ENCODE measurements around the gene RABGAP1L. TPM values are rescaled to one million over a fixed set of nuclear protein-coding genes. Genes with fewer than 3 reads are reported as not detected.

The RABGAP1L gene
- total and polyA plus RNA-seq, 2 of the 4 experiments (the other 2 are of a cell fraction), result 7.9 to 26.7 TPM

GRCh38 chr1:174584071-174584470 lies 424.8 kb downstream of the RABGAP1L start:
- ATAC-seq (ENCODE audit: low read depth) (no peak), DNase-seq (no peak)
- no peaks in the 10 kb centered on the region for H3K36me3 ChIP-seq (ENCODE audit: control insufficient read depth, insufficient read depth, low read length)
- BruUV-seq (replicated peaks), result no TSS peak
- H3K9me1 ChIP-seq (ENCODE audit: insufficient read depth, low read length), result no peaks in the 10 kb centered on the region
- no peak overlapping the region for H2BK5ac ChIP-seq (ENCODE audit: low read depth, low read length, poor library complexity, severe bottlenecking)
- POLR2A ChIA-PET (ENCODE audit: unreplicated experiment), result no interaction called here
- no peak overlapping the region for H3K18ac ChIP-seq (ENCODE audit: low read depth, low read length)
- no peak overlapping the region for H4K8ac ChIP-seq (ENCODE audit: low read depth in 2 of 2, low read length in 2 of 2)
- H3K4me1 ChIP-seq (ENCODE audit: control insufficient read depth, insufficient read depth, low read length), result no peaks in the 10 kb centered on the region
- no peak overlapping the region for H2BK120ac ChIP-seq (ENCODE audit: low read depth, low read length)
- no peak for TF ChIP-seq BHLHE40 (IDR thresholded peaks at IDR 0.05; ENCODE audit: low read depth, low read length)
- TF ChIP-seq RFX5 (IDR thresholded peaks at IDR 0.05; ENCODE audit: low read depth, low read length), result no peak
- TF ChIP-seq MAFK (IDR thresholded peaks at IDR 0.05; ENCODE audit: low read depth, low read length), result no peak
- no peak for TF ChIP-seq ELK1 (IDR thresholded peaks at IDR 0.05; ENCODE audit: borderline replicate concordance, low read depth, low read length)
- no peak for TF ChIP-seq MAZ (IDR thresholded peaks at IDR 0.05; ENCODE audit: borderline replicate concordance, low read depth, low read length)
- TF ChIP-seq CTCF (conservative IDR thresholded peaks at IDR 0.05; ENCODE audit: low read depth, low read length), result no peak
- no peak for TF ChIP-seq SMC3 (IDR thresholded peaks at IDR 0.05; ENCODE audit: low read depth, low read length)
- TF ChIP-seq USF2 (IDR thresholded peaks at IDR 0.05; ENCODE audit: low read depth, low read length), result no peak
- TF ChIP-seq NFE2L2 (IDR thresholded peaks at IDR 0.05; ENCODE audit: low read depth, low read length), result no peak
- no peak for TF ChIP-seq RAD21 (IDR thresholded peaks at IDR 0.05; ENCODE audit: low read length)
- no peak for TF ChIP-seq CHD1 (IDR thresholded peaks at IDR 0.05; ENCODE audit: low read depth, low read length)
- TF ChIP-seq RCOR1 (IDR thresholded peaks at IDR 0.05; ENCODE audit: insufficient replicate concordance, low read length), result no peak
- TF ChIP-seq CEBPB (IDR thresholded peaks at IDR 0.05; ENCODE audit: low read depth, low read length), result no peak
- TF ChIP-seq MXI1 (IDR thresholded peaks at IDR 0.05; ENCODE audit: borderline replicate concordance, low read depth, low read length), result no peak
- no peak for TF ChIP-seq FOS (IDR thresholded peaks at IDR 0.05; ENCODE audit: low read depth, low read length)
- no peak for TF ChIP-seq POLR2A (IDR thresholded peaks at IDR 0.05; ENCODE audit: low read depth, low read length)
- in situ Hi-C loops (cut with MboI; ENCODE audit: low sequenced_read_pairs) (no loop called here), dilution Hi-C loops (cut with HindIII; ENCODE audit: low sequenced_read_pairs, unreplicated experiment) (no loop called here), intact Hi-C loops (cut with micrococcal nuclease) (no loop called here)
- no peak overlapping the region for H2AK9ac ChIP-seq (replicated peaks; ENCODE audit: low read depth, low read length, poor library complexity)
- no peak overlapping the region for H2AK5ac ChIP-seq (ENCODE audit: low read depth, low read length)
- no CpG with 5 or more reads among the region's 1 CpG for WGBS, 2 experiments (ENCODE audit: extremely low coverage in 2 of 2, insufficient read length in 1 of 2)
- no peak overlapping the region for H4K91ac ChIP-seq (ENCODE audit: insufficient read depth, low read depth, low read length)
- no peaks in the 10 kb centered on the region for H3K9me3 ChIP-seq (ENCODE audit: control insufficient read depth, insufficient read depth, low read length)
- no peak overlapping the region for H3K4me2 ChIP-seq (ENCODE audit: low read depth, low read length)
- H3K4ac ChIP-seq (ENCODE audit: low read depth, low read length), result no peak overlapping the region
- no peak overlapping the region for H4K5ac ChIP-seq (ENCODE audit: low read depth, low read length)
- H3K79me1 ChIP-seq (ENCODE audit: low read depth in 1 of 2, low read length in 2 of 2), result no peaks in the 10 kb centered on the region; a peak in 1 of 4 replicates
- CTCF ChIA-PET, result no interaction called here
- no peak overlapping the region for H3K14ac ChIP-seq (replicated peaks; ENCODE audit: low read depth, low read length)
- no peaks in the 10 kb centered on the region for H3K27me3 ChIP-seq (ENCODE audit: control insufficient read depth, insufficient read depth, low read length)
- no peak overlapping the region for H3K56ac ChIP-seq (ENCODE audit: extremely low read depth, insufficient read depth, low read length)
- H2BK20ac ChIP-seq (ENCODE audit: low read depth, low read length), result no peak overlapping the region
- no peak overlapping the region for H3K23ac ChIP-seq (ENCODE audit: low read depth, low read length)
- no peak overlapping the region for H3K27ac ChIP-seq (ENCODE audit: insufficient read depth, low read length)
- H4K20me1 ChIP-seq (ENCODE audit: insufficient read depth, low read length), result no peaks in the 10 kb centered on the region
- no peak overlapping the region for H2BK15ac ChIP-seq (ENCODE audit: low read depth, low read length)
- no peak overlapping the region for H2AFZ ChIP-seq (replicated peaks; ENCODE audit: low read length, poor library complexity)
- H3K4me3 ChIP-seq (ENCODE audit: insufficient read depth, low read depth, low read length), result no peak overlapping the region
- H3K9ac ChIP-seq (ENCODE audit: low read depth, low read length), result no peak overlapping the region
